Sigmoid colon (tissue), 7 donors: ENCODE data around the gene CACNA1C. TPM values are rescaled to one million over a fixed set of nuclear protein-coding genes. Genes with fewer than 3 reads are reported as not detected.

Source experiments
- DNase-seq: peaks from one replicate; pipeline ENCODE4 v3.0.0-alpha.2; 2019
- H3K27ac ChIP-seq, 4 donors: fragments of 200-600 bp; sonication (generic); one replicate each; pipeline ENCODE4 v1.5.1; 2016 to 2019; ENCODE audit warnings: mild to moderate bottlenecking in 1 of 4
- H3K27me3 ChIP-seq, 3 donors: fragments of 200-600 bp; sonication (generic); one replicate each; pipeline ENCODE4 v1.5.1; 2019; ENCODE audit warnings: mild to moderate bottlenecking in 1 of 3
- H3K36me3 ChIP-seq, 4 donors: fragments of 200-600 bp; sonication (generic); one replicate each; pipeline ENCODE4 v1.5.1; 2016 to 2019
- H3K4me1 ChIP-seq, 4 donors: fragments of 200-600 bp; sonication (generic); one replicate each; pipeline ENCODE4 v1.5.1; 2017 to 2019
- H3K4me3 ChIP-seq, 4 donors: fragments of 200-600 bp; sonication (generic); one replicate each; pipeline ENCODE4 v1.5.1; 2017 to 2019; ENCODE audit warnings: mild to moderate bottlenecking in 2 of 4, moderate library complexity in 1 of 4
- H3K9me3 ChIP-seq, 4 donors: fragments of 200-600 bp in 3 of 4; sonication (generic) in 3 of 4; one replicate each; pipeline versions ENCODE4 v1.5.1 to v1.6.1; 2013 to 2019
- EP300 ChIP-seq, 4 donors: sonication (generic); formaldehyde crosslinking; IDR thresholded peaks; one replicate each; pipeline ENCODE4 v1.6.1; 2017; ENCODE audit warnings: antibody characterized with exemption in 4 of 4
- POLR2A ChIP-seq, 2 donors: fragments of 450-650 bp; IDR thresholded peaks; one replicate each; pipeline ENCODE4 v1.6.1; 2016; ENCODE audit warnings: antibody characterized with exemption in 2 of 2, mild to moderate bottlenecking in 2 of 2, moderate library complexity in 2 of 2
- POLR2AphosphoS5 ChIP-seq, 4 donors: sonication (generic); formaldehyde crosslinking; IDR thresholded peaks; one replicate each; pipeline ENCODE4 v1.6.1; 2017; ENCODE audit warnings: antibody characterized with exemption in 4 of 4
- WGBS, 2 donors: extraction: QIAGEN DNeasy Blood & Tissue Kit; methylation state at CpG; one replicate each; pipeline ENCODE4 v1.1.7; 2013; 5-methylcytosine and 5-hydroxymethylcytosine counted together
- intact Hi-C: fragments of 100-400 bp; cut with DNase I; formaldehyde crosslinking; loops from one replicate; pipeline ENCODE4 v1.15.1; 2023
- polyA plus RNA-seq, 3 donors: library from polyadenylated mRNA; stranded (reverse); fragments of 200-250 nt; gene quantifications; one replicate each; pipeline ENCODE4 v1.2.3, GENCODE V29; 2013
- total RNA-seq, 4 donors: library from RNA; depleted of rRNA; stranded (reverse); fragments of >200 nt; gene quantifications; one replicate each; pipeline ENCODE4 v1.1.0, GENCODE V29; 2016
- TF ChIP-seq, protein P1 (sequence below), 4 experiments: fragments of 450-650 bp in 3 of 4; fragments of 200-600 bp in 1 of 4; IDR thresholded peaks; one replicate each; pipeline ENCODE4 v1.5.1; 2016 to 2019; ENCODE audit warnings: antibody characterized with exemption in 4 of 4, mild to moderate bottlenecking in 3 of 4, moderate library complexity in 2 of 4
- donor health status: healthy with polysubstance abuse.
- donor health status: Bipolar disorder and iron deficiency.
- donor health status: healthy.

CACNA1C gene
- total and polyA plus RNA-seq, 7 donors = 0.46 to 213 (median 62.0) TPM

DNA sequence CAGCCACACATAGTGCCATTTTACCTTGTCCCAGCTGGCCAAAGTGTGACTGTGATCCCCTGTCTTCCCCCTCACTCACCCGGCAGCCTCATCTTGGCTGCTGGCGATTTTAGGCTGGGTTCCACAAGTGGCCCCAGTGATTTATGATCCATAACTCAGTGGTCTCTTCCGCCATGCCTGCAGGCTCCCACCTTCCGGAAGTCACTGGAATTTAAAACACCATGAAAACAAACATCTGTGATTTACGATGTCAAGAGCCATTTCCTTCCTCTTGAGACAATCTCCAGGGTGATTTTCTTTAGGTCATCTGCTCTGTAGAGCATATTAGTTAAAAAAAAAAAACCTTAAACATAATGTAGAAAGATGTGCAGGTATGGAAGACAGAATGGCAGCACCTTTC, 282.3 kb downstream of the CACNA1C start:
- H3K27me3 ChIP-seq = no peaks in the 10 kb centered on the region
- intact Hi-C loops = no loop called here

DNA sequence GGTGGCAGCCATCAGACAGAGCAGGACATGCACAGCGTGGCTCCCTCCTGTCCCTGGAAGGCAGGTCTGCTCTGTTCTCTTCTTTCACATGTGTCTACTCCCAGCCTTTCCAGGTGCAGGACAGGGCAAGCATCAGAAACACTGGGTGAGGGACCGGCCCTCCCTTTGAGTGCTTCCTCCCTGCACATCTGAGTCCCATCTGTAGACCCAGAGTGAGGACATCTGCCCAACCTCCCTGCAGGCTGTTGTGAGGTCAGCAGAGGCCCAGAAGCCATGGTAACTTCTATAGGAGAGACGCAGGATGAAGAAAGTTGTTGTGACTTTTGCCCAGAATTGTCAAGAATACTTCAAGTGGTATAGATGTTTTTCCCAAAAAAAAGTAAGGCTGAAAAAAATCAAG, 282.7 kb downstream of the CACNA1C start:
- 63 to 87% methylated on average over 3 of the region's 3 CpGs for WGBS, 2 donors
- peaks cover 0 to 83% (median 69%) of the 10 kb centered on the region in 4 donors for H3K4me1 ChIP-seq
- no peak overlapping the region for H3K4me3 ChIP-seq
- intact Hi-C loops = no loop called here
- no peaks in the 10 kb centered on the region for H3K27me3 ChIP-seq
- no peaks in the 10 kb centered on the region for H3K9me3 ChIP-seq
- peak overlapping the region; percentile 82 to 94 (median 90) for H3K27ac ChIP-seq
- DNase-seq = no peak
- H3K36me3 ChIP-seq = no peaks in the 10 kb centered on the region
- TF ChIP-seq, protein P1, sequence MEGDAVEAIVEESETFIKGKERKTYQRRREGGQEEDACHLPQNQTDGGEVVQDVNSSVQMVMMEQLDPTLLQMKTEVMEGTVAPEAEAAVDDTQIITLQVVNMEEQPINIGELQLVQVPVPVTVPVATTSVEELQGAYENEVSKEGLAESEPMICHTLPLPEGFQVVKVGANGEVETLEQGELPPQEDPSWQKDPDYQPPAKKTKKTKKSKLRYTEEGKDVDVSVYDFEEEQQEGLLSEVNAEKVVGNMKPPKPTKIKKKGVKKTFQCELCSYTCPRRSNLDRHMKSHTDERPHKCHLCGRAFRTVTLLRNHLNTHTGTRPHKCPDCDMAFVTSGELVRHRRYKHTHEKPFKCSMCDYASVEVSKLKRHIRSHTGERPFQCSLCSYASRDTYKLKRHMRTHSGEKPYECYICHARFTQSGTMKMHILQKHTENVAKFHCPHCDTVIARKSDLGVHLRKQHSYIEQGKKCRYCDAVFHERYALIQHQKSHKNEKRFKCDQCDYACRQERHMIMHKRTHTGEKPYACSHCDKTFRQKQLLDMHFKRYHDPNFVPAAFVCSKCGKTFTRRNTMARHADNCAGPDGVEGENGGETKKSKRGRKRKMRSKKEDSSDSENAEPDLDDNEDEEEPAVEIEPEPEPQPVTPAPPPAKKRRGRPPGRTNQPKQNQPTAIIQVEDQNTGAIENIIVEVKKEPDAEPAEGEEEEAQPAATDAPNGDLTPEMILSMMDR (IDR thresholded peaks at IDR 0.05) = no peak
- TF ChIP-seq POLR2A (IDR thresholded peaks at IDR 0.05) (no peak), EP300 (IDR thresholded peaks at IDR 0.05) (no peak), POLR2AphosphoS5 (IDR thresholded peaks at IDR 0.05) (no peak)

More for the DNA sequence above, 282.3 kb downstream of the CACNA1C start:
- Histone ChIP-seq H3K4me3 (no peak overlapping the region), H3K9me3 (no peaks in the 10 kb centered on the region), H3K27ac (peak overlapping the region; percentile 82 to 94 (median 90)), H3K4me1 (peaks cover 0 to 82% (median 71%) of the 10 kb centered on the region in 4 donors), H3K36me3 (no peaks in the 10 kb centered on the region)
- no peak for DNase-seq
- 38 to 42% methylated on average over 5 of the region's 5 CpGs for WGBS, 2 donors
- TF ChIP-seq EP300 (IDR thresholded peaks at IDR 0.05) (no peak), POLR2A (IDR thresholded peaks at IDR 0.05) (no peak), POLR2AphosphoS5 (IDR thresholded peaks at IDR 0.05) (no peak)
- TF ChIP-seq, protein P1 (IDR thresholded peaks at IDR 0.05) = no peak

- peaks cover 0 to 85% (median 68%) of the 10 kb centered on the region in 4 donors for H3K4me1 ChIP-seq
- peak overlapping the region; percentile 82 to 94 (median 90) for H3K27ac ChIP-seq
- intact Hi-C loops = no loop called here
- no peak for DNase-seq
- H3K36me3 ChIP-seq = no peaks in the 10 kb centered on the region
- H3K4me3 ChIP-seq = no peak overlapping the region
- H3K27me3 ChIP-seq = no peaks in the 10 kb centered on the region
- WGBS, 2 donors = 67 to 88% methylated on average over 3 of the region's 3 CpGs
- no peak for TF ChIP-seq POLR2AphosphoS5 (IDR thresholded peaks at IDR 0.05)
- no peak for TF ChIP-seq EP300 (IDR thresholded peaks at IDR 0.05)
- no peaks in the 10 kb centered on the region for H3K9me3 ChIP-seq
Measured at GRCh38 chr12:2335916-2336315, 283.1 kb downstream of the CACNA1C start.

GRCh38 chr12:2336409-2336829, 283.6 kb downstream of the CACNA1C start:
- intact Hi-C loops = no loop called here
- TF ChIP-seq POLR2AphosphoS5 (IDR thresholded peaks at IDR 0.05) (peak in 3 of 4 donors; percentile 37 to 77 (median 38)), EP300 (IDR thresholded peaks at IDR 0.05) (peak in 1 of 4 donors; percentile 58), POLR2A (IDR thresholded peaks at IDR 0.05) (no peak)
- TF ChIP-seq, protein P1 (IDR thresholded peaks at IDR 0.05) = no peak
- Histone ChIP-seq H3K9me3 (no peaks in the 10 kb centered on the region), H3K27ac (peak overlapping the region; percentile 82 to 94 (median 90)), H3K4me3 (no peak overlapping the region), H3K27me3 (no peaks in the 10 kb centered on the region), H3K4me1 (peaks cover 0 to 87% (median 70%) of the 10 kb centered on the region in 4 donors), H3K36me3 (no peaks in the 10 kb centered on the region)
- DNase-seq = no peak
- WGBS, 2 donors = 51 to 84% methylated on average over 5 of the region's 5 CpGs

- DNase-seq = no peak
- Histone ChIP-seq H3K27me3 (no peaks in the 10 kb centered on the region), H3K4me1 (peaks cover 0 to 87% (median 72%) of the 10 kb centered on the region in 4 donors), H3K4me3 (no peak overlapping the region), H3K9me3 (no peaks in the 10 kb centered on the region), H3K36me3 (no peaks in the 10 kb centered on the region), H3K27ac (peak overlapping the region; percentile 82 to 94 (median 90))
- intact Hi-C loops = no loop called here
- TF ChIP-seq EP300 (IDR thresholded peaks at IDR 0.05) (no peak), POLR2AphosphoS5 (IDR thresholded peaks at IDR 0.05) (no peak), POLR2A (IDR thresholded peaks at IDR 0.05) (no peak)
- TF ChIP-seq, protein P1 (IDR thresholded peaks at IDR 0.05) = no peak
- WGBS, 2 donors = 91 to 95% methylated on average over 11 of the region's 11 CpGs
Measured at GRCh38 chr12:2337031-2338010, 284.5 kb downstream of the CACNA1C start.
